Thoracic aorta (tissue), 2 donors: ENCODE data around the gene TMEM42. TPM values are rescaled to one million over a fixed set of nuclear protein-coding genes. Genes with fewer than 3 reads are reported as not detected.

ENCODE experiments used
- ATAC-seq: fragments of 150-250 bp; one replicate; pipeline ENCODE4 v1.8.0; 2017; ENCODE audit warnings: low read depth; ENCODE audit not compliant: insufficient number of reproducible peaks, low FRiP score
- DNase-seq: peaks from one replicate; pipeline ENCODE4 v3.0.0-alpha.2; 2020; ENCODE audit warnings: low spot score
- H3K27ac ChIP-seq, 2 donors: fragments of 200-600 bp; sonication (generic); 1 replicate in 1 of 2; 2 replicates in 1 of 2; pipeline ENCODE4 v1.5.1; 2016; ENCODE audit warnings: mild to moderate bottlenecking in 2 of 2, moderate library complexity in 2 of 2
- H3K27me3 ChIP-seq: fragments of 200-600 bp; sonication (generic); replicated peaks from 2 replicates; pipeline ENCODE4 v1.6.0; 2016; ENCODE audit warnings: mild to moderate bottlenecking; ENCODE audit not compliant: insufficient read depth
- H3K36me3 ChIP-seq: fragments of 200-600 bp; sonication (generic); one replicate; pipeline ENCODE4 v1.5.1; 2016
- H3K4me1 ChIP-seq, 2 donors: fragments of 200-600 bp; sonication (generic); 1 replicate in 1 of 2; 2 replicates in 1 of 2; pipeline versions ENCODE4 v1.5.1 to v1.6.0; 2016; ENCODE audit warnings: low read depth in 2 of 2, mild to moderate bottlenecking in 1 of 2; ENCODE audit not compliant: control insufficient read depth in 1 of 2
- H3K4me3 ChIP-seq: fragments of 200-600 bp; sonication (generic); 2 replicates; pipeline ENCODE4 v1.5.1; 2016; ENCODE audit warnings: mild to moderate bottlenecking
- H3K9me3 ChIP-seq: fragments of 200-600 bp; sonication (generic); 2 replicates; pipeline ENCODE4 v1.5.1; 2016
- total RNA-seq, 2 donors: library from RNA; depleted of rRNA; stranded (reverse); fragments of >200 nt; gene quantifications; one replicate each; pipeline versions ENCODE4 v1.1.0 to v1.2.3, GENCODE V29; 2016
- TF ChIP-seq, protein P1 (sequence below): fragments of 200-600 bp; sonication (generic); IDR thresholded peaks from one replicate; pipeline ENCODE4 v1.5.1; 2019; ENCODE audit warnings: antibody characterized with exemption

The TMEM42 gene
- total RNA-seq, 2 donors from 2014 or later, result 3.0 to 22.7 TPM

DNA sequence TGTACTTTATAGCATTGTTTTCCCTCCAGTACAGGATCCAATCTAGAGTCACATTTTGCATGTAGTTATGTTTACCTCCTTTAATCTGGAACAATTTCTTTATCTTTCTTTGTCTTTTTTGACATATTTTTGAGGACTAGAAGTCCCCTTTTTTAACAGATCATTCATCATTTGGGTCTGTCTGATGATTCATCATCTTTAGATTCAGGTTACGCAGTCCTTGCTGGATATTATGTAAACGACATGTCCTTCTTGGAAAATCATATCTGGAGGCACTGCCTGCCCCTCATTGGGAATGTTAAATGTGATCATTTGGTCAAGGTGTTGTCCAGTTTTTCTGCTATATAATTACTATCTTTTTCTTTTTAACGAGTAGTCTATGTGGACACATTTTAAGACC lies 31.0 kb downstream of the TMEM42 start:
- no peak for ATAC-seq

DNA sequence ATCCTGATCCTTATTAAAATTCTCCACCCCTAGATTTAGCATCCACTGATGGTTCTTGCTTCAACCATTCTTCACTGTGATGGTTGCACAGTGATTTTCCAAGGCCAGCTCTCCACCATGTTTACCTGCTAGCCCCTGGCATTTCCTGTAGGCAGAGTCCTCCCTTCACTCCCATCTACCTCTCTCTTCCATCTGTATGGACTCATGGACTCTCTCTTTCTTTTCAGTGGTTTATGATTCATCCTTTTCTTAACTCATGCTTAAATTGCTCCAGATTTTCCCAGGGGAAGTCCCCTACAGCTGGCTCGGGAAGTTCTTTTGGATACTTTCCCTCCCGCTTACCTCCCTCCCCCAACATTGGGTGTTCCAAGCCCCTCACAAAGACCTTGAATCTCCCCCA lies 31.4 kb downstream of the TMEM42 start:
- no peak overlapping the region for H3K27ac ChIP-seq
- no peaks in the 10 kb centered on the region for H3K27me3 ChIP-seq
- H3K36me3 ChIP-seq, result no peaks in the 10 kb centered on the region
- no peak for DNase-seq
- H3K4me1 ChIP-seq, result no peaks in the 10 kb centered on the region
- H3K4me3 ChIP-seq, result no peak overlapping the region
- TF ChIP-seq, protein P1, sequence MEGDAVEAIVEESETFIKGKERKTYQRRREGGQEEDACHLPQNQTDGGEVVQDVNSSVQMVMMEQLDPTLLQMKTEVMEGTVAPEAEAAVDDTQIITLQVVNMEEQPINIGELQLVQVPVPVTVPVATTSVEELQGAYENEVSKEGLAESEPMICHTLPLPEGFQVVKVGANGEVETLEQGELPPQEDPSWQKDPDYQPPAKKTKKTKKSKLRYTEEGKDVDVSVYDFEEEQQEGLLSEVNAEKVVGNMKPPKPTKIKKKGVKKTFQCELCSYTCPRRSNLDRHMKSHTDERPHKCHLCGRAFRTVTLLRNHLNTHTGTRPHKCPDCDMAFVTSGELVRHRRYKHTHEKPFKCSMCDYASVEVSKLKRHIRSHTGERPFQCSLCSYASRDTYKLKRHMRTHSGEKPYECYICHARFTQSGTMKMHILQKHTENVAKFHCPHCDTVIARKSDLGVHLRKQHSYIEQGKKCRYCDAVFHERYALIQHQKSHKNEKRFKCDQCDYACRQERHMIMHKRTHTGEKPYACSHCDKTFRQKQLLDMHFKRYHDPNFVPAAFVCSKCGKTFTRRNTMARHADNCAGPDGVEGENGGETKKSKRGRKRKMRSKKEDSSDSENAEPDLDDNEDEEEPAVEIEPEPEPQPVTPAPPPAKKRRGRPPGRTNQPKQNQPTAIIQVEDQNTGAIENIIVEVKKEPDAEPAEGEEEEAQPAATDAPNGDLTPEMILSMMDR, result no peak
- no peaks in the 10 kb centered on the region for H3K9me3 ChIP-seq
- no peak for ATAC-seq

More for the DNA sequence above, 31.0 kb downstream of the TMEM42 start:
- no peaks in the 10 kb centered on the region for H3K36me3 ChIP-seq
- H3K27ac ChIP-seq, result no peak overlapping the region
- no peaks in the 10 kb centered on the region for H3K27me3 ChIP-seq
- no peaks in the 10 kb centered on the region for H3K4me1 ChIP-seq
- no peak for DNase-seq
- H3K4me3 ChIP-seq, result no peak overlapping the region
- no peaks in the 10 kb centered on the region for H3K9me3 ChIP-seq
- TF ChIP-seq, protein P1, result no peak

DNA sequence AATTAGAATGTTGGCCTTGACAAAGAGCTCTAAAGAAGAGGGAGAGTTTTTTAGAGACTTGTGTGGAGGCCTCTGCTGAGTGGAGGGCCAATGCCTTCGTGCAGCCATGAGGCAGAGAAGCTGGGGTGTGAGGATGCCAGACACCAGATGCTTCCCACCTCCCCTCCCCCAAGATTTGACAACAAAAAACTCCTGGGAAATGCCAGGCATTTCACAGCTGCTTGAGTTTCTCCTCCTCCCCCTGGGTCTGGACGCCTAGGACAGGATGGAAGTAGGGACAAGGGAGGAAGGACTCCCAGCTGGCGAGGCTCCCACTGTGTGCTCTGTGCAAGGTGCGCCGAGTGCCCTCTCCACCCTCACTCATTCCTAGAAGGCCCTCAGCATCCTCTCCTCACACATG lies 32.8 kb downstream of the TMEM42 start:
- Histone ChIP-seq H3K36me3 (no peaks in the 10 kb centered on the region), H3K27ac (no peak overlapping the region), H3K4me3 (no peak overlapping the region), H3K27me3 (no peaks in the 10 kb centered on the region), H3K4me1 (no peaks in the 10 kb centered on the region), H3K9me3 (no peaks in the 10 kb centered on the region)
- no peak for ATAC-seq
- TF ChIP-seq, protein P1, result no peak
- no peak for DNase-seq

DNA sequence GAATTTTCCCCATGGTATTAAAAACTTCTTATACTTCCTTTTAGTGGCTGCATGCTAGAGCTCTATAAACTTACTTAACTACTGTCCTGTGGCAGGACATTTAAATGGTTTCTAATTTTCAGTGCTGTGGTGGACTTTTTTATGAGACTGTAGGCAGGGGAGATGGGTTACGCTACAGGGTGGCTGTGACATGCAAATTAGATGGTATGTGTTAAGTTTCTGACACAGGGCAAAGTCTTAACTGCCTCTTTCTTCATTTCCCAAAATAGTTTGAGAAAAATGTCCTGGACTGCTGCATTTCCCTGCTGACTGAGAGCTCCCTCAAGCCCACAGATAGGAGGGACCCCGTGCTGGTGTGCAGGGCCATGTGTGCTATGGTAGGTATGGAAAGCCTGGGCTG lies 34.7 kb downstream of the TMEM42 start:
- ATAC-seq, result no peak
- Histone ChIP-seq H3K9me3 (no peaks in the 10 kb centered on the region), H3K36me3 (no peaks in the 10 kb centered on the region), H3K27me3 (no peaks in the 10 kb centered on the region), H3K27ac (no peak overlapping the region), H3K4me1 (no peaks in the 10 kb centered on the region), H3K4me3 (no peak overlapping the region)
- no peak for DNase-seq
- TF ChIP-seq, protein P1, result no peak

DNA sequence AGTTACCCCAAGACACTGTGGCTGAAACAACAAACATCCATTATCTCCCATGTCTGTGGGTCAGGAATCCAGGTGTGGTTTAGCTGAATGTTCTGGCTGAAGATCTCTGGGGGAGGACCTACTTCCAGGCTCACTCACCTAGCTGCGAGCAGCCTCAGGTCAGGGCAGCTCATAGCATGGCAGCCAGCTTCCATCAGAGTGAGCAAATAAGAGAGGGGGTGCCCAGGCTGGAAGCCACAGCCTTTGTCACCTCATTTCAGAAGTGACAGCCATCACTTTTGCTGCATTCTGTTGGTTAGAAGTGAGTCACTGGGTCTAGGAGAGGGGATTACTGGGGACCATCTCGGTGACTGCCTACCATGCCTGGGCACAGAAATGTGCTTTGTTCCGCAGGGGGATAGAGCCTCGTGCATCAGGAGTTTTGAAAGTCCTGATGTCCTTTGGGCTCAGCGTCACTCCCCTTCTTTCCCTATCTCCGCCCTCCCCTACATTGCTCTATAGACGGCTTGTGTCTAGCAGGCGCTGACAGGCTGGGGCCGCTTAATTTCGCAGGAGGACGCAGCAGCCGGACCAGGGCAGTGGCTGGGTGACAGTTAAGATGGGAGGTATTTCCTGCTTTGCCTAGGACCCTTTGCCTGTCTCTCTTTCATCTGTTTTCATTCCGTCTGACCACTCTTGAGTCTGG lies 38.1 kb downstream of the TMEM42 start:
- TF ChIP-seq, protein P1, result no peak

More for the DNA sequence above, 38.1 kb downstream of the TMEM42 start:
- H3K27ac ChIP-seq, result no peak overlapping the region
- H3K9me3 ChIP-seq, result no peaks in the 10 kb centered on the region
- no peaks in the 10 kb centered on the region for H3K36me3 ChIP-seq
- no peak overlapping the region for H3K4me3 ChIP-seq
- DNase-seq (no peak), ATAC-seq (no peak)
- H3K4me1 ChIP-seq, result no peaks in the 10 kb centered on the region
- H3K27me3 ChIP-seq, result no peaks in the 10 kb centered on the region
